Caco-2 (cell line): ENCODE measurements around the gene UHRF1. TPM values are rescaled to one million over a fixed set of nuclear protein-coding genes. Genes with fewer than 3 reads are reported as not detected.

Experiments used
- BruUV-seq: library from RNA; stranded (reverse); fragments of 400-500 nt; replicated peaks from 2 replicates; lab custom pipeline; 2021; lab: Mats Ljungman, UMichigan
- CTCF ChIA-PET: fragments of 300-600 bp; sonication (Branson Sonifier 250); formaldehyde crosslinking; loops from one replicate; lab custom pipeline; 2022; ENCODE audit warnings: antibody characterized with exemption; lab: Charles Lee
- POLR2A ChIA-PET: fragments of 300-600 bp; sonication (Branson Sonifier 250); formaldehyde crosslinking; loops from one replicate; lab custom pipeline; 2022; ENCODE audit warnings: antibody characterized with exemption; lab: Charles Lee
- DNase-seq, 2 experiments: peaks; one replicate each; pipeline versions ENCODE4 v3.0.0 to v3.0.0-alpha.2; 2020 to 2022
- H3K27me3 ChIP-seq: replicated peaks from 2 replicates; pipeline ENCODE4 v1.6.0; 2011; ENCODE audit warnings: low read length; ENCODE audit not compliant: control insufficient read depth, insufficient read depth
- H3K36me3 ChIP-seq: 2 replicates; pipeline ENCODE4 v1.5.1; 2011; ENCODE audit warnings: low read length; ENCODE audit not compliant: control insufficient read depth, insufficient read depth
- H3K4me1 ChIP-seq: fragments of 250-450 bp; sonication (Bioruptor Pico); 2 replicates; pipeline ENCODE4 v1.5.1; 2020; ENCODE audit warnings: mild to moderate bottlenecking
- H3K4me3 ChIP-seq: 2 replicates; pipeline ENCODE4 v1.5.1; 2011; ENCODE audit warnings: low read depth, mild to moderate bottlenecking, control low read depth, low read length
- H3K9me3 ChIP-seq: fragments of 250-450 bp; sonication (Bioruptor Pico); 2 replicates; pipeline ENCODE4 v1.5.1; 2020; ENCODE audit warnings: mild to moderate bottlenecking, moderate library complexity
- H3K27ac Mint-ChIP-seq: one replicate; pipeline ENCODE4 v1.8.0; 2022; ENCODE audit warnings: mixed read lengths; ENCODE audit not compliant: unreplicated experiment
- H3K27me3 Mint-ChIP-seq: one replicate; pipeline ENCODE4 v1.8.0; 2022; ENCODE audit warnings: mixed read lengths; ENCODE audit not compliant: insufficient read depth, unreplicated experiment
- H3K36me3 Mint-ChIP-seq: one replicate; pipeline ENCODE4 v1.8.0; 2022; ENCODE audit warnings: mild to moderate bottlenecking, mixed read lengths; ENCODE audit not compliant: insufficient read depth, unreplicated experiment
- H3K4me1 Mint-ChIP-seq: one replicate; pipeline ENCODE4 v1.8.0; 2022; ENCODE audit warnings: low read depth, mixed read lengths; ENCODE audit not compliant: unreplicated experiment
- H3K4me3 Mint-ChIP-seq: one replicate; pipeline ENCODE4 v1.8.0; 2022; ENCODE audit warnings: mild to moderate bottlenecking, moderate library complexity, mixed read lengths; ENCODE audit not compliant: unreplicated experiment
- H3K9me3 Mint-ChIP-seq: one replicate; pipeline ENCODE4 v1.8.0; 2022; ENCODE audit warnings: mixed read lengths; ENCODE audit not compliant: unreplicated experiment
- CTCF ChIP-seq, 2 experiments: fragments of 200-600 bp in 1 of 2; IDR thresholded peaks; 1 replicate in 1 of 2; 2 replicates in 1 of 2; pipeline versions ENCODE4 v1.5.1 to v1.8.0; 2011 to 2022; ENCODE audit warnings: antibody characterized with exemption in 1 of 2, control low read depth in 1 of 2, inconsistent platforms in 1 of 2, low read depth in 1 of 2, low read length in 1 of 2, mild to moderate bottlenecking in 1 of 2, moderate library complexity in 1 of 2; ENCODE audit not compliant: insufficient read depth in 1 of 2, severe bottlenecking in 1 of 2, unreplicated experiment in 1 of 2
- intact Hi-C: fragments of 100-400 bp; cut with micrococcal nuclease; formaldehyde crosslinking; loops from one replicate; pipeline ENCODE4 v1.10.0; 2022; ENCODE audit not compliant: unreplicated experiment
- total RNA-seq: library from RNA; stranded (reverse); gene quantifications from 2 replicates; pipeline ENCODE4 v1.2.3, GENCODE V29; 2022

UHRF1 gene
- total RNA-seq, 1 experiment from 2014 or later, result 54.6 TPM

- Mint-ChIP-seq H3K36me3 (peaks cover 57% of the 10 kb centered on the region), H3K4me3 (no peak overlapping the region), H3K4me1 (peaks cover 19% of the 10 kb centered on the region), H3K9me3 (no peaks in the 10 kb centered on the region), H3K27ac (no peak overlapping the region), H3K27me3 (no peaks in the 10 kb centered on the region)
- POLR2A ChIA-PET, result no interaction called here
- H3K4me3 ChIP-seq, result no peak overlapping the region
- H3K36me3 ChIP-seq, result peaks cover 1% of the 10 kb centered on the region; the same call in 1 of the 2 replicates
- no TSS peak for BruUV-seq
- H3K4me1 ChIP-seq, result peaks cover 15% of the 10 kb centered on the region
- intact Hi-C loops, result no loop called here
- CTCF ChIA-PET, result no interaction called here
- no peaks in the 10 kb centered on the region for H3K9me3 ChIP-seq
- H3K27me3 ChIP-seq, result no peaks in the 10 kb centered on the region
- DNase-seq, result no peak
- TF ChIP-seq CTCF (IDR thresholded peaks at IDR 0.05; ENCODE audit: insufficient read depth in 1 of 2, low read depth in 1 of 2, low read length in 1 of 2, severe bottlenecking in 1 of 2, unreplicated experiment in 1 of 2), result no peak
Measured at GRCh38 chr19:4966591-4966990, 57.3 kb downstream of the UHRF1 start.

- H3K4me3 Mint-ChIP-seq, result peak overlapping the region; percentile 85
- no peaks in the 10 kb centered on the region for H3K9me3 Mint-ChIP-seq
- no TSS peak for BruUV-seq
- no peaks in the 10 kb centered on the region for H3K27me3 Mint-ChIP-seq
- Histone ChIP-seq H3K4me3 (peak overlapping the region; percentile 39), H3K36me3 (peaks cover 1% of the 10 kb centered on the region; the same call in 1 of the 2 replicates), H3K9me3 (no peaks in the 10 kb centered on the region), H3K27me3 (no peaks in the 10 kb centered on the region), H3K4me1 (peaks cover 15% of the 10 kb centered on the region)
- ChIA-PET CTCF (interaction anchor here (0.9 to 2.1 kb wide), 5 partner anchors 17 to 176 kb away, joined by 3 to 13 read pairs (median 4); partner anchors contain the start of gene FEM1A), POLR2A (interaction anchor here (0.8 to 1.3 kb wide), 2 partner anchors 97 to 177 kb away, joined by 3 to 6 read pairs; partner anchors contain the start of gene FEM1A)
- peak overlapping the region; percentile 88 for H3K27ac Mint-ChIP-seq
- peaks cover 48% of the 10 kb centered on the region for H3K36me3 Mint-ChIP-seq
- peaks cover 27% of the 10 kb centered on the region for H3K4me1 Mint-ChIP-seq
- DNase-seq, result no peak
- no peak for TF ChIP-seq CTCF (IDR thresholded peaks at IDR 0.05; ENCODE audit: insufficient read depth in 1 of 2, low read depth in 1 of 2, low read length in 1 of 2, severe bottlenecking in 1 of 2, unreplicated experiment in 1 of 2)
- intact Hi-C loops, result loop anchor here (2.0 kb wide), 1 partner anchor 19 kb away; no protein-coding TSS in a partner anchor
Measured at GRCh38 chr19:4967738-4968461, 58.6 kb downstream of the UHRF1 start.

GRCh38 chr19:4968462-4969291 is 59.4 kb downstream of the UHRF1 start, which contains the start of gene KDM4B:
TSS of gene KDM4B (plus strand) at chr19:4969113. CDS start at chr19:5032891, 63,778 bp downstream.
- CTCF ChIA-PET, result interaction anchor here (0.5 to 2.1 kb wide), 8 partner anchors 16 to 828 kb away, joined by 3 to 13 read pairs (median 4); partner anchors contain the start of gene FEM1A
- H3K36me3 ChIP-seq, result peaks cover 1% of the 10 kb centered on the region; the same call in 1 of the 2 replicates
- Mint-ChIP-seq H3K36me3 (peaks cover 41% of the 10 kb centered on the region), H3K9me3 (no peaks in the 10 kb centered on the region), H3K27ac (peak within 1 kb of the TSS; percentile 88), H3K4me3 (peak within 1 kb of the TSS; percentile 85), H3K27me3 (no peaks in the 10 kb centered on the region), H3K4me1 (peaks cover 27% of the 10 kb centered on the region)
- peak within 1 kb of the TSS; percentile 71 for H3K4me3 ChIP-seq
- intact Hi-C loops, result loop anchor here (2.0 kb wide), 1 partner anchor 18 kb away; no protein-coding TSS in a partner anchor
- DNase-seq, result peak; percentile 99
- TF ChIP-seq CTCF (IDR thresholded peaks at IDR 0.05; ENCODE audit: insufficient read depth in 1 of 2, low read depth in 1 of 2, low read length in 1 of 2, severe bottlenecking in 1 of 2, unreplicated experiment in 1 of 2), result no peak
- no peaks in the 10 kb centered on the region for H3K27me3 ChIP-seq
- H3K4me1 ChIP-seq, result peaks cover 15% of the 10 kb centered on the region
- H3K9me3 ChIP-seq, result no peaks in the 10 kb centered on the region
- POLR2A ChIA-PET, result interaction anchor here (0.5 to 1.3 kb wide), 6 partner anchors 60 to 347 kb away, joined by 3 to 19 read pairs (median 4); partner anchors contain the start of gene FEM1A
- no TSS peak for BruUV-seq
